Sciatic nerve (tissue), 2 donors: ENCODE data around the gene KCNK7. TPM values are rescaled to one million over a fixed set of nuclear protein-coding genes. Genes with fewer than 3 reads are reported as not detected.
A peak's percentile ranks its signal among the peaks of the same experiment; 100 is the strongest.

Source experiments
- ATAC-seq: fragments of 200-7000 bp; cut with Tn5 transposase; one replicate; pipeline ENCODE4 v1.9.1; 2020; ENCODE audit warnings: mild to moderate bottlenecking, moderate library complexity
- DNase-seq: peaks from one replicate; pipeline ENCODE4 v3.0.0-alpha.2; 2020; ENCODE audit warnings: low spot score
- intact Hi-C: fragments of 100-400 bp; cut with DNase I; formaldehyde crosslinking; loops from one replicate; pipeline ENCODE4 v1.14.2; 2022
- microRNA-seq: library from miRNA; unstranded; fragments of <30 nt; microRNA quantifications from one replicate; pipeline ENCODE4 v1.2.0, GENCODE V29; 2020
- total RNA-seq: library from RNA; stranded (reverse); fragmentation: NEBNext Ultra II Directional; extraction: Animal tissue kit (Norgen Biotek cat#: 25700); gene quantifications from one replicate; pipeline ENCODE4 v1.2.1, GENCODE V29; 2021
- donor health status: DM: no; HTN: no; CAD: no.
- donor health status: DM: no; HTN: no; CAD: no.

The KCNK7 gene
- total RNA-seq, 1 donor from 2014 or later = 1.5 TPM

DNA sequence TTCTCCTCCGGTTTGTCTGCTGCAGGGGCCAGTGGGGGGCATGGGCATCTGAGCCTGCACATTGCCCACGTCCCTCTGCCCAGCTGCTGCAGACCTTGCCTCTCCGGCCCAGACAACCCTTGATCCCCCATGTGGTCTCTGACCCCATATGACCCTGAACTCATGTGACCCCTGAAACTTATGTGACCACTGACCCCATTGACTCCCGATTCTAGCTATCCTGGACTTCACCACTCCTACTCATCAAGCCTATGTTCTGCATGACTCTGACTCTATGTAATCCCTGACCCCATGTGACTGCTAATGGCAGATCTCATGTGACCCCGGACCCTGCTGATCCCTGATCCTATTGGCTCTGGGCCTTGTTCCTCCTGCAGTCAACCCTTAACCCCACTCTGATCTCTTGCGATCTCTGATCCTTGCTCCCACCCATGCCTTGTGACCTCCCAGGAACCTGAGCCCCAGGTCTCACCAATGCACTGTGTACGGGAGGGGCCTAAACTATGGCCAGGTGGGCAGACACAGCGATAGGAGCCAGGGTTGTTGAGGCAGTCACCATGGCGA, 43.1 kb downstream of the KCNK7 start:
- no peak for ATAC-seq
- intact Hi-C loops = no loop called here
- no peak for DNase-seq

GRCh38 chr11:65551572-65552387, 43.8 kb downstream of the KCNK7 start:
- intact Hi-C loops = no loop called here
- DNase-seq (no peak), ATAC-seq (peak; percentile 17)

DNA sequence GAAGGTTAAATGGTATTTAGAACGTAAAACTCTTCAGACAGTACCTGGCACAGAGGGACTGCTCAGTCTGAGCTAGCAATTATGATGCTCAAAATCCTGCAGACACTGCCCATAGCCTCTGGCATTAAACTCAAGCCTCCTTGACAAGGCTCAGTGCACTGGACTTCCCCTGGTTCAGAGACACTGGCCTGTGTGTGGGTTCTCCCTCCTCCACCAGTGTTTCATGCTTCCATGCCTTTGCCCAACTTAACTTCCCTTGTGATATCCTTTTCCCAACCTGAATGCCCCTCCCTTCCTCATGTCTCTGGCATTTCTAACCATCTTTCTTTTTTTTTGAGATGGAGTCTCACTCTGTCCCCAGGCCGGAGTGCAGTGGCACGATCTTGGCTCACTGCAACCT, 46.5 kb downstream of the KCNK7 start:
- ATAC-seq (no peak), DNase-seq (no peak)
- intact Hi-C loops = loop anchor here (10.0 kb wide), 1 partner anchor 46 kb away; the partner anchor contains the start of gene KCNK7

DNA sequence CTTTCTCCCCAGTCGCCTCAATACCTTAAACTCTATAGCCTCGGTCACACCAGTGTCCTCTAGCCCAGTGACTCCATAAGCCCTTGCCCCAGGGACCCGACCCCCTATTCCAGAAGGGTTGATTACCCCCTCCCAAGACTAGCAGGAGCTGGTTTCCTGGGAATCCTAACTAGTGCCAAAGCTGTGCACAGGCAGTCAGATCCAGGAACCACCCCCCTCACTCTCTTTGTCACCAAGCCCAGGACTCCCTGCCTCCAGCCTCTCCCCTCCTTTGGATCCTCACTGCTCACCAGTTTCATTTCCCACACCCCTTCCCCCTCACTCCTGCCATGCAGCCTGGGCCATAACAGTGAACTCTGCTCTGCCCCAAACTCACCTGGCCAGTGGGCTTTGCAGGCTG, 47.2 kb downstream of the KCNK7 start:
- intact Hi-C loops = loop anchor here (10.0 kb wide), 1 partner anchor 46 kb away; the partner anchor contains the start of gene KCNK7
- DNase-seq (no peak), ATAC-seq (no peak)

- ATAC-seq (no peak), DNase-seq (no peak)
- intact Hi-C loops = loop anchor here (10.0 kb wide), 1 partner anchor 47 kb away; the partner anchor contains the start of gene KCNK7
Measured at GRCh38 chr11:65547446-65548125, 48.0 kb downstream of the KCNK7 start.

- intact Hi-C loops = loop anchor here (10.0 kb wide), 1 partner anchor 48 kb away; the partner anchor contains the start of gene KCNK7
- ATAC-seq (peak; percentile 52), DNase-seq (peak; percentile 89)
Measured at GRCh38 chr11:65546217-65546958, 49.2 kb downstream of the KCNK7 start.

- intact Hi-C loops = loop anchor here (10.0 kb wide), 1 partner anchor 49 kb away; the partner anchor contains the start of gene KCNK7
Measured at GRCh38 chr11:65545853-65546216, 49.8 kb downstream of the KCNK7 start.

More at GRCh38 chr11:65545853-65546216, 49.8 kb downstream of the KCNK7 start:
- DNase-seq (no peak), ATAC-seq (no peak)

Small RNA genes lying within 50 kb of the gene (microRNA-seq; reads per million reads assigned to microRNA genes)
- gene MIR4690 = not detected

Other genes with a start within 250 kb of the KCNK7 start
- gene TIGD3, start 241.0 kb downstream of the KCNK7 start, total RNA-seq = not detected
- gene SLC25A45, start 213.2 kb downstream of the KCNK7 start, total RNA-seq = 12.0 TPM
- 65.9 TPM for gene FRMD8, start 209.2 kb downstream of the KCNK7 start, total RNA-seq
- gene NEAT1, start 173.0 kb downstream of the KCNK7 start, total RNA-seq = 1,255 TPM
- gene MALAT1, start 96.8 kb downstream of the KCNK7 start, total RNA-seq = 14,857 TPM
- 64.0 TPM for gene SCYL1, start 70.7 kb downstream of the KCNK7 start, total RNA-seq
- 306 TPM for gene LTBP3, start 37.4 kb downstream of the KCNK7 start, total RNA-seq
- gene ZNRD2, start 25.3 kb downstream of the KCNK7 start, total RNA-seq = 23.7 TPM
- 44.1 TPM for gene FAM89B, start 23.3 kb downstream of the KCNK7 start, total RNA-seq
- gene EHBP1L1, start 19.7 kb downstream of the KCNK7 start, total RNA-seq = 149 TPM
- gene MAP3K11, start 18.4 kb upstream of the KCNK7 start, total RNA-seq = 132 TPM
- 23.9 TPM for gene PCNX3, start 20.0 kb upstream of the KCNK7 start, total RNA-seq
- gene SIPA1, start 42.3 kb upstream of the KCNK7 start, total RNA-seq = 86.9 TPM
- 95.6 TPM for gene RELA, start 67.1 kb upstream of the KCNK7 start, total RNA-seq
- gene KAT5, start 116.5 kb upstream of the KCNK7 start, total RNA-seq = 81.5 TPM
- 42.5 TPM for gene RNASEH2C, start 125.0 kb upstream of the KCNK7 start, total RNA-seq
- gene AP5B1, start 185.2 kb upstream of the KCNK7 start, total RNA-seq = 12.9 TPM
- gene OVOL1, start 191.3 kb upstream of the KCNK7 start, total RNA-seq = not detected
- 2.6 TPM for gene SNX32, start 238.2 kb upstream of the KCNK7 start, total RNA-seq